ENCODE data around the gene ZBTB9. TPM values are rescaled to one million over a fixed set of nuclear protein-coding genes. Genes with fewer than 3 reads are reported as not detected.
"Not testable (repeated sequence)": the region's sequence is repeated elsewhere in the genome, so short reads cannot be mapped to it uniquely, and the experiment has no call there.

ZBTB9 gene
- total RNA-seq, 1 donor from 2014 or later: 9.2 TPM

- DNase-seq: no peak
These were observed 12.7 kb downstream of the ZBTB9 start for GRCh38 chr6:33467091-33467490.

- DNase-seq: no peak
These were observed 15.3 kb downstream of the ZBTB9 start for GRCh38 chr6:33469661-33470060.

GRCh38 chr6:33477864-33478263 lies 23.5 kb downstream of the ZBTB9 start:
- no peak for DNase-seq

GRCh38 chr6:33481192-33481591 lies 26.8 kb downstream of the ZBTB9 start:
- DNase-seq: no peak

- not testable (repeated sequence) for DNase-seq
These were observed 28.2 kb downstream of the ZBTB9 start for GRCh38 chr6:33482620-33483019.

- no peak for DNase-seq
These were observed 29.3 kb downstream of the ZBTB9 start for GRCh38 chr6:33483678-33484077.

- DNase-seq: not testable (repeated sequence)
These were observed 30.4 kb downstream of the ZBTB9 start for GRCh38 chr6:33484673-33485262.

GRCh38 chr6:33485680-33486079 lies 31.3 kb downstream of the ZBTB9 start:
- DNase-seq: not testable (repeated sequence)

GRCh38 chr6:33488339-33488738 lies 34.0 kb downstream of the ZBTB9 start:
- DNase-seq: no peak

GRCh38 chr6:33490198-33490597 lies 35.8 kb downstream of the ZBTB9 start:
- DNase-seq: no peak

GRCh38 chr6:33490621-33491020 lies 36.2 kb downstream of the ZBTB9 start:
- no peak for DNase-seq

- no peak for DNase-seq
These were observed 37.7 kb downstream of the ZBTB9 start for GRCh38 chr6:33492093-33492492.

GRCh38 chr6:33497157-33497556 lies 42.8 kb downstream of the ZBTB9 start:
- no peak for DNase-seq

GRCh38 chr6:33502486-33502885 lies 48.1 kb downstream of the ZBTB9 start:
- DNase-seq: no peak

GRCh38 chr6:33504486-33504885 lies 50.1 kb downstream of the ZBTB9 start:
- no peak for DNase-seq

GRCh38 chr6:33505548-33506370 lies 51.4 kb downstream of the ZBTB9 start:
- no peak for DNase-seq

Small RNAs within 50 kb of the gene (small RNA-seq; reads per million reads assigned to genes)
- gene ZBTB9: not detected

Other genes with a start within 250 kb of the ZBTB9 start
- gene HSD17B8, start 249.9 kb upstream of the ZBTB9 start, total RNA-seq: 4.5 TPM
- gene RING1, start 246.1 kb upstream of the ZBTB9 start, total RNA-seq: 20.6 TPM
- 35.1 TPM for gene VPS52, start 182.7 kb upstream of the ZBTB9 start, total RNA-seq
- 3,778 TPM for gene RPS18, start 182.5 kb upstream of the ZBTB9 start, total RNA-seq
- gene B3GALT4, start 177.5 kb upstream of the ZBTB9 start, total RNA-seq: 12.5 TPM
- gene WDR46, start 165.3 kb upstream of the ZBTB9 start, total RNA-seq: 42.6 TPM
- gene PFDN6, start 165.0 kb upstream of the ZBTB9 start, total RNA-seq: 27.0 TPM
- 13.7 TPM for gene RGL2, start 155.6 kb upstream of the ZBTB9 start, total RNA-seq
- gene TAPBP, start 140.5 kb upstream of the ZBTB9 start, total RNA-seq: 10.5 TPM
- gene ZBTB22, start 136.8 kb upstream of the ZBTB9 start, total RNA-seq: 28.4 TPM
- gene DAXX, start 131.6 kb upstream of the ZBTB9 start, total RNA-seq: 30.1 TPM
- 3.6 TPM for gene KIFC1, start 62.8 kb upstream of the ZBTB9 start, total RNA-seq
- 17.9 TPM for gene PHF1, start 43.6 kb upstream of the ZBTB9 start, total RNA-seq
- 59.1 TPM for gene CUTA, start 36.5 kb upstream of the ZBTB9 start, total RNA-seq
- 21.5 TPM for gene SYNGAP1, start 34.5 kb upstream of the ZBTB9 start, total RNA-seq
- 3.7 TPM for gene BAK1, start 125.7 kb downstream of the ZBTB9 start, total RNA-seq
- 0.78 TPM for gene ITPR3, start 166.7 kb downstream of the ZBTB9 start, total RNA-seq